ENCODE results near the gene PRDM15. TPM values are rescaled to one million over a fixed set of nuclear protein-coding genes. Genes with fewer than 3 reads are reported as not detected.

The PRDM15 gene
- total RNA-seq, 1 donor from 2014 or later: 10.2 TPM

DNA sequence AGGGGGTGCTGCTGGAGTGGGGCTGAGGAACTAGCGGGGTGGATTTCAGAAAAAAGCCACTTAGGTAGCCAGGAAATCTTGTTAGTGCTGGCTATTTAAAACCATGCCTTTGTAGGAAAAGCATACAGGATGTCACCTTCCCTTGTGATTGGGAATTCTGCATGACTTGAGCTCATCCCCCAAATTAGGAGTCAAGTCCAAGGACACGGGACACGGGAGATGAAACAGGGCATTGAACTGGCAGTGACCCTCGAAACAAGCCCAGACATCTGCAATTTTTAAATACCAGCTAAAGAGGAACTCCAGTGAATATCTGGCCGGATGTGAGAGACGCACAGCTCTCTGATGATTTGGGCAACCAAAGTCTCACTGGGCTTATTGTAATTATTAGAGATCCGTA lies 41.9 kb upstream of the PRDM15 start:
- no peaks in the 10 kb centered on the region for H3K9me3 Mint-ChIP-seq (ENCODE audit: unreplicated experiment)
- H3K27me3 Mint-ChIP-seq (ENCODE audit: unreplicated experiment): peaks cover 2% of the 10 kb centered on the region
- H3K36me3 Mint-ChIP-seq (ENCODE audit: unreplicated experiment): no peaks in the 10 kb centered on the region
- no peak overlapping the region for H3K4me3 Mint-ChIP-seq (ENCODE audit: unreplicated experiment)
- TF ChIP-seq, protein P1, sequence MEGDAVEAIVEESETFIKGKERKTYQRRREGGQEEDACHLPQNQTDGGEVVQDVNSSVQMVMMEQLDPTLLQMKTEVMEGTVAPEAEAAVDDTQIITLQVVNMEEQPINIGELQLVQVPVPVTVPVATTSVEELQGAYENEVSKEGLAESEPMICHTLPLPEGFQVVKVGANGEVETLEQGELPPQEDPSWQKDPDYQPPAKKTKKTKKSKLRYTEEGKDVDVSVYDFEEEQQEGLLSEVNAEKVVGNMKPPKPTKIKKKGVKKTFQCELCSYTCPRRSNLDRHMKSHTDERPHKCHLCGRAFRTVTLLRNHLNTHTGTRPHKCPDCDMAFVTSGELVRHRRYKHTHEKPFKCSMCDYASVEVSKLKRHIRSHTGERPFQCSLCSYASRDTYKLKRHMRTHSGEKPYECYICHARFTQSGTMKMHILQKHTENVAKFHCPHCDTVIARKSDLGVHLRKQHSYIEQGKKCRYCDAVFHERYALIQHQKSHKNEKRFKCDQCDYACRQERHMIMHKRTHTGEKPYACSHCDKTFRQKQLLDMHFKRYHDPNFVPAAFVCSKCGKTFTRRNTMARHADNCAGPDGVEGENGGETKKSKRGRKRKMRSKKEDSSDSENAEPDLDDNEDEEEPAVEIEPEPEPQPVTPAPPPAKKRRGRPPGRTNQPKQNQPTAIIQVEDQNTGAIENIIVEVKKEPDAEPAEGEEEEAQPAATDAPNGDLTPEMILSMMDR (IDR thresholded peaks at IDR 0.05; ENCODE audit: partially characterized antibody, unreplicated experiment): no peak
- no peak overlapping the region for H3K27ac Mint-ChIP-seq (ENCODE audit: unreplicated experiment)
- no peak for DNase-seq
- H3K4me1 Mint-ChIP-seq (ENCODE audit: low read depth, unreplicated experiment): peaks cover 7% of the 10 kb centered on the region

DNA sequence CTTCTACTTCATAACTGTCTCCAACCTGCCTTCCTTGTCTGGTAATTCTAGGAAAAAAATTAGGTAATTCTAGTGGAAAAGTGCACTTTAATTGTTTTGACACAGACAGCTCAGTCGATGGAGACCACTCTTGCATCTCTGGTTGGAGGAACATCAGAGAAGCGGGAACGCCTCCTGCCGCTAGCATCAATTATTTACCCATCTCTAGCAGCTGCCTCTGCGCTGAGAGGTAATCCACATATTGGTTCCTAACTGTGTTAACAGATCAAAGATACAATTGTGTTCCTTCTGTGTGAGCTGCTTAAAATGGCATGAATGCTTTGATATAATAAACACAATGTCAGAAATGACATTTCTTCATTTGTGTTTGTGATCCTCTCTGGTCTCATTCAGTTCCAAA lies 41.3 kb upstream of the PRDM15 start:
- Mint-ChIP-seq H3K4me1 (ENCODE audit: low read depth, unreplicated experiment) (peaks cover 5% of the 10 kb centered on the region), H3K27me3 (ENCODE audit: unreplicated experiment) (no peaks in the 10 kb centered on the region), H3K9me3 (ENCODE audit: unreplicated experiment) (no peaks in the 10 kb centered on the region), H3K27ac (ENCODE audit: unreplicated experiment) (no peak overlapping the region), H3K36me3 (ENCODE audit: unreplicated experiment) (no peaks in the 10 kb centered on the region), H3K4me3 (ENCODE audit: unreplicated experiment) (no peak overlapping the region)
- TF ChIP-seq, protein P1 (IDR thresholded peaks at IDR 0.05; ENCODE audit: partially characterized antibody, unreplicated experiment): no peak
- DNase-seq: no peak

DNA sequence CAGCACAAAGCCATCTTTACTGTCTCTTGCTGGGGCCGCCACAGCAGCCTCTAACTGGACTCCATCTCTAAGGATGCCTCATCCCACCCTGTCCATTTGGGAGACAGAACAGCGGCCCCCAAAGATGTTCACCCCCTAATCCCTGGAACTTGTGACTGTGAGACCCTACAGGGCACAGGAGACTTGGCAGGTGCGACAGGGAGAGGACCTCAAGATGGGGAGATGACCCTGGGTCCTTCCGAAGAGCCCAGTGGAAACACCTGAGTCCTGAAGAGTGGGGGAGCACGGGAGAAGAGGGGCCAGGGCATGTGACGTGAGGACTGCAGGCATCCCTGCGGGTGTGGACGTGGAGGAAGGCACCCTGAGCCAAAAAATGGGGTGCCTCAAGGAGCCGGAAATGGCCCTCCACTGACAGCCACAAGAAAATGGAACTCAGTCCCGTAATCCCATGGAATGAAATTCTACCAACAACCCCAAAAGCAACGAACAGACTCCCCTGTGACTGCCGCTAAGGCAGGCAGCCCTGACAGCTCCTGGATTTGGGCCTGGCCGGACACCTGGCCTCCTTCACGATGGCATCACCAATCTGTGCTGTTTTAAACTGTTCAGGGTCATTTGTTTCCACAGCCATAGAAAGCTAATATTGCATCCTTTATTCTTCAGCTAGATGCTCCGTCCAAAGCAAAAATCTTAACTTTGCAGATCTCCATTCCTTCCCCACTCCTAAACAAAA lies 40.7 kb upstream of the PRDM15 start:
- H3K9me3 Mint-ChIP-seq (ENCODE audit: unreplicated experiment): no peaks in the 10 kb centered on the region
- peaks cover 5% of the 10 kb centered on the region for H3K4me1 Mint-ChIP-seq (ENCODE audit: low read depth, unreplicated experiment)
- no peak for DNase-seq
- no peak overlapping the region for H3K4me3 Mint-ChIP-seq (ENCODE audit: unreplicated experiment)
- no peak overlapping the region for H3K27ac Mint-ChIP-seq (ENCODE audit: unreplicated experiment)
- H3K36me3 Mint-ChIP-seq (ENCODE audit: unreplicated experiment): no peaks in the 10 kb centered on the region
- H3K27me3 Mint-ChIP-seq (ENCODE audit: unreplicated experiment): no peaks in the 10 kb centered on the region
- TF ChIP-seq, protein P1 (IDR thresholded peaks at IDR 0.05; ENCODE audit: partially characterized antibody, unreplicated experiment): no peak

DNA sequence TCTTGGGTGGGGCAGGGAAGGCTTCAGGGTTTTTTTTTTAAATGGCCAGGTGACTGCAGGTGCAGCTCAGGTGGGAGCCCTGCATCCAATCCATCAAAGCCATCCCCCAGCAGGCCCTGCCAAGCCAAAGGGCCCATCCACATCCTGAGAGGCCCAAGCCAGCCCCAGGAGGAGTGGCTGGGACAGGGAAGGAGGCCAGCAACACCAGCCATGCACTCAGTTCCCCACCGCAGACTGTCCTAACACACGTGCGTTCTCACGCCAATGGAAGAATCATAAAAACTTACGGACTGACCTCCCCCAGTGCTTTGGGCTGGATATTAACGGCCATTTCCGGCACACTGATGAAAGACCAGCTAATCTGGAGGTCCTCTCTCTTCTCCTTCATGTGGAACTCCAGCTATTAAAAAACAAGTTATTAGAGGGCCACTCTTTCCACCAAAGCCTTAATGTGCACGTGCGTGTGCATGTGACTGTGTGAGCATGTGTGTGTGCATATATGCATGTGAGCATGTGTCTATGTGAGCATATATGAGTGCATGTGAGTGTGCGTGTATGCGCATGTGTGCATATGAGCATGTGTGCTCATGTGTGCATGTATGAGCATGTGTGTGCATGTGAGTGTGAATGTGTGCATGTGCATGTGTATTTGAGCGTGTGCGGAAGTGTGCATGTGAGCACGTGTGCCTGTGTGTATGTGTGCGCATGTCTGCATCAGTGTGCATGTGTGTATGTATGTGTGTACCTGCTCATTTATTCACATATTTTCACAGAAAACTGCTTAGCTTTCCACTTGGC lies 39.6 kb upstream of the PRDM15 start:
- no peak for DNase-seq
- H3K27ac Mint-ChIP-seq (ENCODE audit: unreplicated experiment): no peak overlapping the region
- H3K4me1 Mint-ChIP-seq (ENCODE audit: low read depth, unreplicated experiment): peaks cover 5% of the 10 kb centered on the region
- H3K36me3 Mint-ChIP-seq (ENCODE audit: unreplicated experiment): no peaks in the 10 kb centered on the region
- no peaks in the 10 kb centered on the region for H3K27me3 Mint-ChIP-seq (ENCODE audit: unreplicated experiment)
- H3K9me3 Mint-ChIP-seq (ENCODE audit: unreplicated experiment): no peaks in the 10 kb centered on the region
- no peak overlapping the region for H3K4me3 Mint-ChIP-seq (ENCODE audit: unreplicated experiment)
- TF ChIP-seq, protein P1 (IDR thresholded peaks at IDR 0.05; ENCODE audit: partially characterized antibody, unreplicated experiment): no peak

DNA sequence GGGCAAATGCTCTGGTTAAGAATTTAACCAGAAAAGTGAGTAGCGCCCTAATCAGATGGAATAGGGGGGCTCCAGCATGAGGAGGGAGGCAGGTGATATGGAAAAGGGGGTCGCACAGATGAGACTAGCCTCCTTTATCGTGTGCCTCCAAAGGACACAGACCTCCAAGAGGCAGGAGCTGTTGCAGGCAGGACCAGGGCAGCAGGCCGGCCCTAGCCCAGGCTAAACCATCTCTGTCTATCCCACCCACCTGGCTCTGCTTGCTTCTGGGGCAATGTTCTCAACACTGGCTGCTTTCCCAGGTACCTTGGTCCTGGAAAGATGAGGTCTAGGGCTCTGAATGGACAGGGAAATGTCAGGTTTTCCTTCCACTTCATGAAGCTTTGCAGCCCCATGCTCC lies 38.4 kb upstream of the PRDM15 start:
- Mint-ChIP-seq H3K36me3 (ENCODE audit: unreplicated experiment) (no peaks in the 10 kb centered on the region), H3K4me1 (ENCODE audit: low read depth, unreplicated experiment) (peaks cover 5% of the 10 kb centered on the region), H3K4me3 (ENCODE audit: unreplicated experiment) (no peak overlapping the region), H3K27me3 (ENCODE audit: unreplicated experiment) (peaks cover 1% of the 10 kb centered on the region), H3K9me3 (ENCODE audit: unreplicated experiment) (no peaks in the 10 kb centered on the region), H3K27ac (ENCODE audit: unreplicated experiment) (no peak overlapping the region)
- TF ChIP-seq, protein P1 (IDR thresholded peaks at IDR 0.05; ENCODE audit: partially characterized antibody, unreplicated experiment): no peak
- no peak for DNase-seq
